Naive B cell (primary cell): ENCODE data around the gene NUP153. TPM values are rescaled to one million over a fixed set of nuclear protein-coding genes. Genes with fewer than 3 reads are reported as not detected.
A peak's percentile ranks its signal among the peaks of the same experiment; 100 is the strongest.
"Not testable (repeated sequence)": the region's sequence is repeated elsewhere in the genome, so short reads cannot be mapped to it uniquely, and the experiment has no call there.

ENCODE experiments used
- ATAC-seq, 2 donors: fragments of 150-1000 bp; cut with Tn5 transposase; 2 replicates each; pipeline ENCODE4 v1.10.0; 2021; ENCODE audit warnings: low read depth in 2 of 2, mild to moderate bottlenecking in 2 of 2, moderate library complexity in 2 of 2
- DNase-seq: peaks from one replicate; pipeline ENCODE4 v3.0.0; 2022
- H3K27ac Mint-ChIP-seq, 6 donors: one replicate each; pipeline ENCODE4 v1.8.0; 2020 to 2022; ENCODE audit warnings: mild to moderate bottlenecking in 6 of 6, mixed read lengths in 6 of 6, moderate library complexity in 5 of 6, inconsistent platforms in 2 of 6
- H3K27me3 Mint-ChIP-seq, 3 donors: one replicate each; pipeline ENCODE4 v1.8.0; 2021 to 2022; ENCODE audit warnings: mixed read lengths in 3 of 3, mild to moderate bottlenecking in 1 of 3
- H3K36me3 Mint-ChIP-seq, 2 donors: one replicate each; pipeline ENCODE4 v1.8.0; 2020 to 2022; ENCODE audit warnings: mixed read lengths in 2 of 2, inconsistent platforms in 1 of 2, mild to moderate bottlenecking in 1 of 2
- H3K4me1 Mint-ChIP-seq, 3 donors: one replicate each; pipeline ENCODE4 v1.8.0; 2020 to 2022; ENCODE audit warnings: mixed read lengths in 3 of 3, inconsistent platforms in 1 of 3, mild to moderate bottlenecking in 1 of 3, moderate library complexity in 1 of 3
- H3K4me3 Mint-ChIP-seq, 8 donors: one replicate each; pipeline ENCODE4 v1.8.0; 2020 to 2022; ENCODE audit warnings: mild to moderate bottlenecking in 8 of 8, mixed read lengths in 8 of 8, moderate library complexity in 8 of 8, inconsistent platforms in 2 of 8
- H3K9me3 Mint-ChIP-seq, 7 donors: one replicate each; pipeline ENCODE4 v1.8.0; 2020 to 2022; ENCODE audit warnings: mixed read lengths in 7 of 7, mild to moderate bottlenecking in 5 of 7, inconsistent platforms in 2 of 7, moderate library complexity in 1 of 7
- polyA plus RNA-seq, 6 donors: library from polyadenylated mRNA; unstranded; fragments of 300-500 nt; fragmentation: Illumina TruSeq; gene quantifications; one replicate each; pipeline ENCODE4 v1.2.3, GENCODE V29; 2021; ENCODE audit warnings: low read depth in 6 of 6

Gene NUP153
- polyA plus RNA-seq = 1 to 10 TPM; 2.9 to 7.6 (median 5.4) TPM

DNA sequence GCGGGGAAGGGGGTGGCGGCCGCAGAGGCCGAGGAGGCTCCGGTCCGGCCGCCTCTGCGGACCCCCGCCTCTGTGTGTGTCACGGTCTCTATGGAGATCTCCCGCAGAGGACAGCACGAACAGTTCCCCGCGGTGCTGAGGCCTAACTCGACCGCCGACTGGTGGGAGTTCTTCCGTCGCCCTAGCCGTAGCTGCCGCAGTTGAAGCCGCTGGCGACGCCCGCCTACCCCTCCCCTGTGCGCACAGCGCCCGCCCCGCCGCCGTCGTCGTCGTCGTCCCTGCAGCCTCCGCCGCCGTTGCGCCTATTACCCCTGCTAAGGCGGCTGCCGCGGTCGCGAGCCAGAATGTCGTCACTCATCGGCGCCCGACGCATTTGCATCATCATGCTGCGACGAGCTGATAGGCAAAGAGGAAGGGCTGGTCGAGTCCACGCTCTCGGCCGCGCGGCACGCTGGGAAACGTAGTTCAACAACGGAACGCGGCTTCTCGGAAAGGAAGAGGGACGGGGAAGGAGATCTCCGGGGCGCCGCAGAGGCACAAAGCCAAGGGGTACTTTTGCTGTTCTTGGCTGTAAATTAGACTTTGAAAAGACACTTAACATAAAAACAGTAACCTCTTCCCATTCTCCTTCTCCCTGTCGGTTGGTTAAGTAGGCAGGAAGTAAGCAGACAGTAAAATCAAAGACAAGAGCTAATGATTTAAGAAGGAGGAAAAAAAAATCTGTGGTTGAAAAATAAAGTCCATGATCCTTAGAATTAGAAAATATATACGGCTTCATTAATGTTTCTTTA, at the start of gene NUP153:
Gene NUP153, minus strand, starts transcription at position 346 of the 791 bp plus-strand sequence. CDS start 538 bp downstream, outside the sequence.
- H3K36me3 Mint-ChIP-seq = peaks cover 0 to 6% of the 10 kb centered on the region in 2 donors
- peak within 1 kb of the TSS; percentile 87 to 99 (median 95) for H3K4me3 Mint-ChIP-seq
- H3K4me1 Mint-ChIP-seq = peaks cover 24 to 40% (median 30%) of the 10 kb centered on the region in 3 donors
- H3K27me3 Mint-ChIP-seq = no peaks in the 10 kb centered on the region
- H3K9me3 Mint-ChIP-seq = no peaks in the 10 kb centered on the region
- H3K27ac Mint-ChIP-seq = peak within 1 kb of the TSS; percentile 97 to 100 (median 98)
- peak; percentile 99 for DNase-seq
- ATAC-seq = peak; percentile 62 to 70

GRCh38 chr6:17754254-17754653, 47.5 kb upstream of the NUP153 start:
- Mint-ChIP-seq H3K4me1 (no peaks in the 10 kb centered on the region), H3K27me3 (no peaks in the 10 kb centered on the region), H3K27ac (no peak overlapping the region)

DNA sequence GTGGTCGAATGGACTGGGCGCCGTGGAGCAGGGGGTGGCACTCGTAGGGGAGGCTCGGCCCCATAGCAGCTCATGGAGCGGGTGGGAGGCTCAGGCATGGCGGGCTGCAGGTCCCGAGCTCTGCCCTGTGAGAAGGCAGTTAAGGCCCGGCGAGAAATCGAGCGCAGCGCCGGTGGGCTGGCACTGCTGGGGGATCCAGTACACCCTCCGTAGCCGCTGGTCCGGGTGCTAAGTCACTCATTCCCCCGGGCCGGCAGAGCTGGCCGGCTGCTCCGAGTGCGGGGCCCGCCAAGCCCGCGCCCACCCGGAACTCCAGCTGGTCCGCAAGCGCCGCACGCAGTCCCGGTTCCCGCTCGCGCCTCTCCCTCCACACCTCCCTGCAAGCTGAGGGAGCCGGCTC, 38.6 kb upstream of the NUP153 start:
- ATAC-seq, DNase-seq, H3K27ac Mint-ChIP-seq, H3K9me3 Mint-ChIP-seq, H3K27me3 Mint-ChIP-seq, H3K4me3 Mint-ChIP-seq, H3K36me3 Mint-ChIP-seq: not testable (repeated sequence)
- H3K4me1 Mint-ChIP-seq = peaks cover 10 to 11% (median 10%) of the 10 kb centered on the region in 3 donors

More at GRCh38 chr6:17754254-17754653, 47.5 kb upstream of the NUP153 start:
- no peak for ATAC-seq
- Mint-ChIP-seq H3K36me3 (no peaks in the 10 kb centered on the region), H3K9me3 (no peaks in the 10 kb centered on the region), H3K4me3 (no peak overlapping the region)
- DNase-seq = no peak

DNA sequence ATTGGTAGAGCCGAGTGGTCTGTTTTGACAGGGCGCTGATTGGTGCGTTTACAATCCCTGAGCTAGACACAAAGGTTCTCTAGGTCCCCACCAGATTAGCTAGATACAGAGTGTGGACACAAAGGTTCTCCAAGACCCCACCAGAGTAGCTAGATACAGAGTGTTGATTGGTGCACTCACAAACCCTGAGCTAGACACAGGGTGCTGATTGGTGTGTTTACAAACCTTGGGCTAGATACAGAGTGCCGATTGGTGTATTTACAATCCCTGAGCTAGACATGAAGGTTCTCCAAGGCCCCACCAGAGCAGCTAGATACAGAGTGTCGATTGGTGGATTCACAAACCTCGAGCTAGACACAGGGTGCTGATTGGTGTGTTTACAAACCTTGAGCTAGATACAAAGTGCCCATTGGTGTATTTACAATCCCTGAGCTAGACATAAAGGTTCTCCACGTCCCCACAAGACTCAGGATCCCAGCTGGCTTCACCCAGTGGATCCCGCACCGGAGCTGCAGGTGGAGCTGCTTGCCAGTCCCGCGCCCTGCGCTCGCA, 38.1 kb upstream of the NUP153 start:
- H3K9me3 Mint-ChIP-seq, H3K27me3 Mint-ChIP-seq, ATAC-seq, H3K36me3 Mint-ChIP-seq, DNase-seq: not testable (repeated sequence)
- Mint-ChIP-seq H3K27ac (peak overlapping the region in 1 of 6 donors; percentile 57), H3K4me3 (peak overlapping the region in 2 of 8 donors; percentile 44 to 83), H3K4me1 (peaks cover 10 to 11% (median 10%) of the 10 kb centered on the region in 3 donors)

DNA sequence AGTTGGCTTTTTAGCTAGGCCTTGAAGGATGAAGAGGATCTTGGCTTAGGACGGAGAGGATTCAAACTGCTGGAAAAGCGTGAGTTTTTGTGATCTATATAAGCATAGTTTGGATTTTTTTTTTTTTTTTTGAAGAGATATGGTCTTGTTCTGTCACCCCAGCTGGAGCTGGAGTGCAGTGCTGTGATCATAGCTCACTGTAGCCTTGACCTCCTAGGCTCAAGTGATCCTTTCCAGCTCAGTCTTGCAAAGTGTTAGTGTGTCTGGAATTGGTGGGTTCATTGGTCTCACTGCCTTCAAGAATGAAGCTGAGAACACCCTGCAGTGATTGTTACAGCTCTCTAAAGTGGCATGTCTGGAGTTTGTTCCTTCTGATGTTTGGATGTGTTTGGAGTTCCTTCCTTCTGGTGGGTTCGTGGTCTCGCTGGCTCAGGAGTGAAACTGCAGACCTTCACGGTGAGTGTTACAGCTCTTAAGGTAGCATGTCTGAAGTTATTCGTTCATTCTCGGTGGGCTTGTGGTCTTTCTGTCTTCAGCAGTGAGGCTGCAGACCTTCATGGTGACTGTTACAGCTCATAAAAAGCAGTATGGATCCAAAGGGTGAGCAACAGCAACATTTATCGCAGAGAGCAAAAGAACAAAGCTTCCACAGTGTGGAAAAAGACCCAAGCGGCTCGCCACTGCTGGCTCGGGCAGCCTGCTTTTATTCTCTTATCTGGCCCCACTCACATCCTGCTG, 37.5 kb upstream of the NUP153 start:
- no peak for DNase-seq
- H3K9me3 Mint-ChIP-seq = peaks cover 0 to 12% (median 7%) of the 10 kb centered on the region in 7 donors
- H3K4me3 Mint-ChIP-seq = peak overlapping the region in 4 of 8 donors; percentile 4 to 83 (median 57)
- H3K36me3 Mint-ChIP-seq = peaks cover 0 to 1% of the 10 kb centered on the region in 2 donors
- H3K27me3 Mint-ChIP-seq = no peaks in the 10 kb centered on the region
- no peak for ATAC-seq
- H3K4me1 Mint-ChIP-seq = peaks cover 10 to 11% (median 10%) of the 10 kb centered on the region in 3 donors
- H3K27ac Mint-ChIP-seq = peak overlapping the region in 4 of 6 donors; percentile 42 to 98 (median 60)

GRCh38 chr6:17741507-17741906, 34.8 kb upstream of the NUP153 start:
- peaks cover 9 to 36% (median 31%) of the 10 kb centered on the region in 7 donors for H3K9me3 Mint-ChIP-seq
- no peak for ATAC-seq

GRCh38 chr6:17740559-17741220, 34.0 kb upstream of the NUP153 start:
- Mint-ChIP-seq H3K9me3 (peaks cover 9 to 38% (median 35%) of the 10 kb centered on the region in 7 donors), H3K36me3 (peaks cover 5 to 22% of the 10 kb centered on the region in 2 donors)

More at GRCh38 chr6:17741507-17741906, 34.8 kb upstream of the NUP153 start:
- H3K4me1 Mint-ChIP-seq = peaks cover 10 to 11% (median 10%) of the 10 kb centered on the region in 3 donors
- no peak for DNase-seq
- peaks cover 5 to 22% of the 10 kb centered on the region in 2 donors for H3K36me3 Mint-ChIP-seq
- no peaks in the 10 kb centered on the region for H3K27me3 Mint-ChIP-seq
- H3K27ac Mint-ChIP-seq = no peak overlapping the region
- H3K4me3 Mint-ChIP-seq = no peak overlapping the region

DNA sequence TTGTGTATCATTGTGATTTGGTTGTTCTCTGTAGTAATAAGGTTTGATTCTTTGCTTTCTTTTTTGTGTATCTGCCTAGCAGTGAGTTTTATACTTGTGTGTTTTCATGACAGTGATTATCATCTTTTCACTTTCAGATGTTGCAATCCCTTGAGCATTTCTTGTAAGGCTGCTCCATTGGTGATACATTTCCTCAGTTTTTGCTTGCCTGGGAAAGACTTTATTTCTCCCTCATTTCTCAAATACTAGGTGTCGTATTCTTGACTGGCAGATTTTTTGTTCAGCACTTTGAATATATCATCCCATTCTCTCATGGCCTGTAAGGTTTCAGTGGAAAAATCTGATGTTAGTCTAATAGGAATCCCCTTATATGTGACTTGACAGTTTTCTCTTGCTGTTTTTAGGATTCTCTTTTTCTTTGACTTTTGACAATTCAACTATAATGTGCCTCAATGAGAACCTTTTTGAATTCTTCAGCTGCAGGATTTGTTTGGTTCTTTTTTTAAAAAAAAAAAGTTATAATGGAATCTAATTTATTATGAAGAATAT, 31.1 kb upstream of the NUP153 start:
- DNase-seq (no peak), ATAC-seq (no peak)
- H3K9me3 Mint-ChIP-seq = peaks cover 9 to 38% (median 35%) of the 10 kb centered on the region in 7 donors
- H3K27me3 Mint-ChIP-seq = no peaks in the 10 kb centered on the region
- peaks cover 5 to 22% of the 10 kb centered on the region in 2 donors for H3K36me3 Mint-ChIP-seq
- no peak overlapping the region for H3K4me3 Mint-ChIP-seq
- peak overlapping the region in 1 of 6 donors; percentile 22 for H3K27ac Mint-ChIP-seq
- no peaks in the 10 kb centered on the region for H3K4me1 Mint-ChIP-seq

More at GRCh38 chr6:17740559-17741220, 34.0 kb upstream of the NUP153 start:
- no peak overlapping the region for H3K4me3 Mint-ChIP-seq
- H3K27me3 Mint-ChIP-seq = no peaks in the 10 kb centered on the region
- ATAC-seq (no peak), DNase-seq (no peak)
- peaks cover 10 to 11% (median 10%) of the 10 kb centered on the region in 3 donors for H3K4me1 Mint-ChIP-seq
- no peak overlapping the region for H3K27ac Mint-ChIP-seq

- H3K4me1 Mint-ChIP-seq, DNase-seq, H3K27ac Mint-ChIP-seq, H3K27me3 Mint-ChIP-seq, ATAC-seq, H3K4me3 Mint-ChIP-seq: not testable (repeated sequence)
- Mint-ChIP-seq H3K9me3 (peaks cover 10 to 38% (median 31%) of the 10 kb centered on the region in 7 donors), H3K36me3 (peaks cover 5 to 22% of the 10 kb centered on the region in 2 donors)
Measured at GRCh38 chr6:17735311-17735710, 28.6 kb upstream of the NUP153 start.

- no peak for ATAC-seq
- H3K4me3 Mint-ChIP-seq = no peak overlapping the region
Measured at GRCh38 chr6:17730078-17730704, 23.5 kb upstream of the NUP153 start.

DNA sequence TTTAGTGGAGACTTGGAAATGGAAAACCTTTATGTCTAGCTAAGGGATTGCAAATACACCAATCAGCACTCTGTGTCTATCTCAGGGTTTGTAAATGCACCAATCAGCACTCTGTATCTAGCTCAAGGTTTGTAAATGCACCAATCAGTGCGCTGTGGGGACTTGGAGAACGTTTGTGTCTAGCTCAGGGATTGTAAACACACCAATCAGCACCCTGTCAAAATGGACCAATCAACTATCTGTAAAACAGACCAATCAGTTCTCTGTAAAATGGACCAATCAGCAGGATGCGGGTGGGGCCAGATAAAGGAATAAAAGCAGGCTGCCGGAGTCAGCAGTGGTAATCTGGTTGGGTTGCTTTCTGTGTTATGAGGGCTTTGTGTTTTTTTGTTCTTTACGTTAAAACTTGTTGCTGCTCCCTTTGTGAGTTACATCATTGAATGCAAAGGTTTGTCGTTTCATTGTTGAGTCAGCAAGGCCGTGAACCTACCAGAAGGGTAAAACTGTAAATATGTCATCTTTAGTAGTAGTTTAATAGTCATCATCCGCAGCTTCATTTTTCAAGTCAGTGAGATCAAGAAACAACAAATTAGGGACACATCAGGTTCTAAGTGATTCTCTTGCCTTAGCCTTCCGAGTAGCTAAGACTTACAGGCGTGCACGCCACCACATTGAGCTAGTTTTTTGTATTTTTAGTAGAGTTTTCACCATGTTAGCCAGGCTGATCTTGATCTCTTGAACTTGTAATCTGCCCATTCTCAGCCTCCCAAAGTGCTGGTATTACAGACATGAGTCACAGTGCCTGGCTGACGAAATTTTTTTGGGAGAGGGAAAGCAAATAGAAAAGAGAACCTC, 22.7 kb upstream of the NUP153 start:
- peak overlapping the region in 1 of 6 donors; percentile 29 for H3K27ac Mint-ChIP-seq
- ATAC-seq = no peak

More at GRCh38 chr6:17730078-17730704, 23.5 kb upstream of the NUP153 start:
- Mint-ChIP-seq H3K27ac (no peak overlapping the region), H3K27me3 (no peaks in the 10 kb centered on the region), H3K4me1 (no peaks in the 10 kb centered on the region), H3K36me3 (no peaks in the 10 kb centered on the region), H3K9me3 (peaks cover 0 to 9% (median 2%) of the 10 kb centered on the region in 7 donors)
- no peak for DNase-seq

More for the DNA sequence above, 22.7 kb upstream of the NUP153 start:
- Mint-ChIP-seq H3K9me3 (peaks cover 0 to 9% (median 2%) of the 10 kb centered on the region in 7 donors), H3K36me3 (no peaks in the 10 kb centered on the region), H3K4me1 (no peaks in the 10 kb centered on the region), H3K4me3 (no peak overlapping the region), H3K27me3 (no peaks in the 10 kb centered on the region)
- DNase-seq = no peak
